ENCODE measurements around the gene CDKAL1. TPM values are rescaled to one million over a fixed set of nuclear protein-coding genes. Genes with fewer than 3 reads are reported as not detected.

CDKAL1 gene
- total RNA-seq, 1 donor from 2014 or later: 11.9 TPM

DNA sequence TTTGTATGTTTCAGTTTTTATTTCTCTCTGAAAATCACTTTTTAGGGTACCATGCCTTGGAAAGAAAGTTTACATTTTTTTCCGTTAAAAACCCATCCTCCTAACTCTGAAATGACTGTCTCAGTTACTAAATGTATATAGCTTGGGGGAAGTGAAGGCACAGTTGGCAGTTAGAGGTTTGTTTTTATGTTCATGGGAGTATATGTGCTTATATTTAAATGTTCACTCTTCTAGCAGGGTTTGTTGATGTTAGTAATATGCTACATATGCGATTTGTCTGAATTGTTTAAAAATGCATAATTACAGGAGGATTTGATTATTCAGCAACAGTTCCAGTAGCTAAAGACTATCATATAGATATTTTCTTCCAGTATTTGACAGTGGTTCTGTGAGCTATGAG is 31.1 kb downstream of the CDKAL1 start:
- Histone ChIP-seq H3K4me1 (no peaks in the 10 kb centered on the region), H3K36me3 (no peaks in the 10 kb centered on the region), H3K9me3 (no peaks in the 10 kb centered on the region), H3K4me3 (no peak overlapping the region), H3K27me3 (no peaks in the 10 kb centered on the region), H3K27ac (no peak overlapping the region)
- DNase-seq (ENCODE audit: low spot score in 2 of 2): no peak
- intact Hi-C loops (cut with DNase I): loop anchor here (2.0 kb wide), 1 partner anchor 1023 kb away; no protein-coding TSS in a partner anchor
- TF ChIP-seq, protein P1, sequence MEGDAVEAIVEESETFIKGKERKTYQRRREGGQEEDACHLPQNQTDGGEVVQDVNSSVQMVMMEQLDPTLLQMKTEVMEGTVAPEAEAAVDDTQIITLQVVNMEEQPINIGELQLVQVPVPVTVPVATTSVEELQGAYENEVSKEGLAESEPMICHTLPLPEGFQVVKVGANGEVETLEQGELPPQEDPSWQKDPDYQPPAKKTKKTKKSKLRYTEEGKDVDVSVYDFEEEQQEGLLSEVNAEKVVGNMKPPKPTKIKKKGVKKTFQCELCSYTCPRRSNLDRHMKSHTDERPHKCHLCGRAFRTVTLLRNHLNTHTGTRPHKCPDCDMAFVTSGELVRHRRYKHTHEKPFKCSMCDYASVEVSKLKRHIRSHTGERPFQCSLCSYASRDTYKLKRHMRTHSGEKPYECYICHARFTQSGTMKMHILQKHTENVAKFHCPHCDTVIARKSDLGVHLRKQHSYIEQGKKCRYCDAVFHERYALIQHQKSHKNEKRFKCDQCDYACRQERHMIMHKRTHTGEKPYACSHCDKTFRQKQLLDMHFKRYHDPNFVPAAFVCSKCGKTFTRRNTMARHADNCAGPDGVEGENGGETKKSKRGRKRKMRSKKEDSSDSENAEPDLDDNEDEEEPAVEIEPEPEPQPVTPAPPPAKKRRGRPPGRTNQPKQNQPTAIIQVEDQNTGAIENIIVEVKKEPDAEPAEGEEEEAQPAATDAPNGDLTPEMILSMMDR (IDR thresholded peaks at IDR 0.05): no peak

DNA sequence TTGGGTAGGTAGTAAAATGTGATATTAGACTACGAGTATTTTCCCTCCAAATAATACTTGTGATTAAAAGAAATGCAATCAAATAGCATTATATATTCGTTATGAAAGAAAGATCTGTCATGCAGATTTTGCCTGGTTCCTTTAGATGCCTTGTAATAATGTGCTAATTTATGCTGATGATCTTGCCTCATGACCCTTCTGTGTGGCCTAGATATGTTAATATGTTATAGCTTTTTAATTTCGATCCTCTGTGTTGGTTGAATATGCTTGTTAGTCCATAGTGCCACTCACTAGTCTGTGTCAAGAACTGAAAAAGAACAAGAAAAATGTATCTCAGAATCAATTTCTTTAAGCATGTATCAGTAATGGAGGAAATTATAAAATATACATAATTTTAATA is 31.9 kb downstream of the CDKAL1 start:
- intact Hi-C loops (cut with DNase I): no loop called here
- H3K4me3 ChIP-seq: no peak overlapping the region
- H3K27ac ChIP-seq: no peak overlapping the region
- H3K27me3 ChIP-seq: no peaks in the 10 kb centered on the region
- H3K9me3 ChIP-seq: no peaks in the 10 kb centered on the region
- DNase-seq (ENCODE audit: low spot score in 2 of 2): no peak
- H3K4me1 ChIP-seq: no peaks in the 10 kb centered on the region
- H3K36me3 ChIP-seq: no peaks in the 10 kb centered on the region
- TF ChIP-seq, protein P1 (IDR thresholded peaks at IDR 0.05): no peak

DNA sequence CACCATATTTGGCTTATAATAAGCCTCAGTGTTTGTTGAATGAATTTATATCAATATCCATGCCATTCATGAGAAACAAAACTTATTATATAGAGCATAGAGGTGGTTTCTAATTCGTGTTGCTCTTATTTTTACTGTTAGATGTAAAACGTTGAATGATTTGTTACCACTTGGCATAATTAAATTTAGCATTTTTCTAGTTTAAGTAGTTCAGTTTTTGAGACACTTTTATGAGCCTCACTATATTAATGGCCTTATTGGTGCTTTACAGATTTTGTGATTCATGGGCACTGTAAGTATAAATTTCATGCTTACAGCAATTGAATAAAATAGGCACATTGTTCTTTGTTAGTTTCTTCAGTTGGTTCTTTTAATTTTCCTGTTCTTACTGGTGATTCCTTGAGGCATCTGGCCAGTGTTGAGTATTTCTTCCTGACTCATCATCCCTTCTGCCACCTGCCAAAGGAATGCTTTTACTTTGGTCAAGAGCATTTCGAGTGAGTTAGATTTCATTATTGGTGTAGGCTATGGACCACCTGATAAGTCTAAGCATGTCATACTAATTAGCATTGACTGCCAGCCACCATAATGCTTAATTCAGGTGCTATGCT is 34.8 kb downstream of the CDKAL1 start:
- no peak for DNase-seq (ENCODE audit: low spot score in 2 of 2)
- H3K36me3 ChIP-seq: no peaks in the 10 kb centered on the region
- TF ChIP-seq, protein P1 (IDR thresholded peaks at IDR 0.05): no peak
- no peaks in the 10 kb centered on the region for H3K27me3 ChIP-seq
- no peak overlapping the region for H3K4me3 ChIP-seq
- no peak overlapping the region for H3K27ac ChIP-seq
- no peaks in the 10 kb centered on the region for H3K4me1 ChIP-seq
- H3K9me3 ChIP-seq: no peaks in the 10 kb centered on the region
- intact Hi-C loops (cut with DNase I): no loop called here

DNA sequence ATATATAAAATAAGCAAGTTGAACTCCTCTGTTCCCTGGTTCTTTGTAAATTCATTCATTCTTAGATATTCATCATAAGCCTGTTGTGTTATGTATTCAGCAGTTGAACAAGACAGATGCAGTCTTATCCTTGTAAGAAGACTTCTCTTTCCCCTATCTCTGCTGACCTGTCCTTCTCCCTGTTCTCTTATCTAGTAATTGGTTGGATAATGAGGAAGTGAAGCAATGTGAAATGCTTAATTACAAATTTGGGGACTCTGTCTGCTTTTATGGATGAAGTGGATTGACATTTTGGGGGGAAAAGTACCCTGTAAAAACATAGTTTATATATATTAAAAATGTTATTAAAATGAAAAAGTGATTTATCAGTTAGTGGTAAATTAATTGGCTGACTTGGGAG is 37.0 kb downstream of the CDKAL1 start:
- H3K27me3 ChIP-seq: no peaks in the 10 kb centered on the region
- no peaks in the 10 kb centered on the region for H3K4me1 ChIP-seq
- H3K36me3 ChIP-seq: no peaks in the 10 kb centered on the region
- no peaks in the 10 kb centered on the region for H3K9me3 ChIP-seq
- no peak overlapping the region for H3K27ac ChIP-seq
- intact Hi-C loops (cut with DNase I): no loop called here
- DNase-seq (ENCODE audit: low spot score in 2 of 2): no peak
- TF ChIP-seq, protein P1 (IDR thresholded peaks at IDR 0.05): no peak
- no peak overlapping the region for H3K4me3 ChIP-seq

DNA sequence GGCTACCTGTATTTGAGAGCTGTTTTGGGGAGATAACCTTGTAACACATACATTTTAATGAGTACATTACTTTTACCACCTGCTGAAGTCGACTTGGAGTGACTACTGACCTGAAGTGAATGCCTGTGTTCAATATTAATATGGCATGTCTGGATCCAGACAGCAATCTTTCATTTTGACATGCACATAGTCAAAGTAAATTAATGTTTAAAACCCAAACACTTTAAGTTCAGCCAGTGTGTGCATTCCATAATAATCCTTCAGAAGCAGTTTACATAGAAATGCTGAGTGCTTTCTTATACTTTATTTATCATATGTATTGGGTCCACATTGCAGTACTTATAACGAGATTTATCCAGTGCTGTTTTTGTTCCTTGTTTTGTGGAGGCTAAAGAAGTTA is 38.0 kb downstream of the CDKAL1 start:
- Histone ChIP-seq H3K27me3 (no peaks in the 10 kb centered on the region), H3K27ac (no peak overlapping the region), H3K4me1 (no peaks in the 10 kb centered on the region), H3K9me3 (no peaks in the 10 kb centered on the region), H3K36me3 (peaks cover 0 to 2% of the 10 kb centered on the region in 2 donors), H3K4me3 (no peak overlapping the region)
- TF ChIP-seq, protein P1 (IDR thresholded peaks at IDR 0.05): no peak
- DNase-seq (ENCODE audit: low spot score in 2 of 2): no peak
- intact Hi-C loops (cut with DNase I): no loop called here

DNA sequence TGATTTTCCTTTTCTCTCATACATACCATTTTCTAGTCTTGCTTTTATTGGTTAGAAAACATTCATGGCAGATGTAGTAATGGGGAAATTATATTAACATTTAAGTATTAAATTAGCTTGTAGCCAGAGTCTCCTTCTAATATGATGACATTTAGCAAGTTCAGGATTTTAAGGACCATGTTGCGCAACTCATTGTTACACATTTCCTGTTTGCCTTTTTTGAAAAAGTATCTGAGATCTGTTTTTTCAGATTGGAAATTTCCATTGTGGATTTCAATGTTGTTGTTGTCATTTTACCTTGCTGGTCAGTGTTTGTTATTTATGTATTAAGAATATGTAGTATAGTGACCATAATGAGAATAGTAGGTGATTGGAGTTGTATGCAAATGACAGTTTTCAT is 38.7 kb downstream of the CDKAL1 start:
- no peaks in the 10 kb centered on the region for H3K27me3 ChIP-seq
- intact Hi-C loops (cut with DNase I): no loop called here
- H3K9me3 ChIP-seq: no peaks in the 10 kb centered on the region
- peaks cover 0 to 5% of the 10 kb centered on the region in 2 donors for H3K36me3 ChIP-seq
- no peak overlapping the region for H3K4me3 ChIP-seq
- no peaks in the 10 kb centered on the region for H3K4me1 ChIP-seq
- H3K27ac ChIP-seq: no peak overlapping the region
- no peak for DNase-seq (ENCODE audit: low spot score in 2 of 2)
- TF ChIP-seq, protein P1 (IDR thresholded peaks at IDR 0.05): no peak

Measured in ascending aorta (tissue), 2 donors.